Muscle of leg (tissue), 11 donors: ENCODE results near the gene ADGRL2. TPM values are rescaled to one million over a fixed set of nuclear protein-coding genes. Genes with fewer than 3 reads are reported as not detected.

Source experiments
- DNase-seq: peaks from one replicate; pipeline ENCODE4 v3.0.0; 2013
- H3K27ac ChIP-seq: one replicate; pipeline ENCODE4 v1.5.1; 2013; ENCODE audit warnings: mild to moderate bottlenecking, low read length, control low read depth
- H3K27me3 ChIP-seq: one replicate; pipeline ENCODE4 v1.6.1; 2013; ENCODE audit warnings: low read length; ENCODE audit not compliant: control insufficient read depth, insufficient read depth
- H3K36me3 ChIP-seq: one replicate; pipeline ENCODE4 v1.6.1; 2013; ENCODE audit warnings: low read length; ENCODE audit not compliant: control insufficient read depth, insufficient read depth
- H3K4me1 ChIP-seq: one replicate; pipeline ENCODE4 v1.6.1; 2013; ENCODE audit warnings: low read length; ENCODE audit not compliant: control insufficient read depth, insufficient read depth
- H3K4me3 ChIP-seq: one replicate; pipeline ENCODE4 v1.5.1; 2013; ENCODE audit warnings: low read length, control low read depth
- H3K9me3 ChIP-seq: replicated peaks from 2 replicates; pipeline ENCODE4 v1.6.1; 2013; ENCODE audit warnings: low read depth, low read length; ENCODE audit not compliant: control insufficient read depth
- WGBS: methylation state at CpG from one replicate; pipeline ENCODE4 v1.1.5; 2013; ENCODE audit warnings: missing lambda C conversion rate; ENCODE audit not compliant: insufficient coverage; 5-methylcytosine and 5-hydroxymethylcytosine counted together
- polyA plus RNA-seq, 8 donors: library from polyadenylated mRNA; unstranded; fragments of 120-200 nt; gene quantifications; one replicate each; pipeline versions ENCODE4 v1.2.1 to v1.2.3, GENCODE V29; 2013; ENCODE audit warnings: inconsistent platforms in 1 of 8, low replicate concordance in 1 of 8; ENCODE audit not compliant: insufficient read length in 8 of 8, insufficient read depth in 1 of 8
- total RNA-seq: library from RNA; stranded (reverse); fragments of 120-200 nt; gene quantifications from one replicate; pipeline ENCODE4 v1.2.4, GENCODE V29; 2013

Gene ADGRL2
- total and polyA plus RNA-seq, 9 donors, result 50.2 to 121 (median 76.9) TPM

GRCh38 chr1:81781749-81782148 is 19.0 kb upstream of the ADGRL2 start:
- no peak for DNase-seq
- Histone ChIP-seq H3K4me1 (no peaks in the 10 kb centered on the region), H3K36me3 (no peaks in the 10 kb centered on the region), H3K4me3 (no peak overlapping the region), H3K27me3 (no peaks in the 10 kb centered on the region), H3K27ac (no peak overlapping the region), H3K9me3 (no peaks in the 10 kb centered on the region)
- 100% methylated on average over 1 of the region's 2 CpGs for WGBS

- H3K4me3 ChIP-seq, result no peak overlapping the region
- H3K9me3 ChIP-seq, result no peaks in the 10 kb centered on the region
- H3K36me3 ChIP-seq, result no peaks in the 10 kb centered on the region
- DNase-seq, result no peak
- H3K27ac ChIP-seq, result no peak overlapping the region
- no CpG with 5 or more reads among the region's 2 CpGs for WGBS
- no peaks in the 10 kb centered on the region for H3K27me3 ChIP-seq
- no peaks in the 10 kb centered on the region for H3K4me1 ChIP-seq
Observed at GRCh38 chr1:81792184-81792583, 8.6 kb upstream of the ADGRL2 start.

GRCh38 chr1:81797701-81798100 is 3.0 kb upstream of the ADGRL2 start:
- no CpG with 5 or more reads among the region's 2 CpGs for WGBS
- Histone ChIP-seq H3K27me3 (no peaks in the 10 kb centered on the region), H3K4me1 (no peaks in the 10 kb centered on the region), H3K9me3 (no peaks in the 10 kb centered on the region), H3K4me3 (no peak overlapping the region), H3K36me3 (no peaks in the 10 kb centered on the region), H3K27ac (no peak overlapping the region)
- DNase-seq, result no peak

- Histone ChIP-seq H3K27ac (peak overlapping the region; percentile 98), H3K27me3 (no peaks in the 10 kb centered on the region), H3K9me3 (no peaks in the 10 kb centered on the region), H3K36me3 (no peaks in the 10 kb centered on the region), H3K4me3 (peak overlapping the region; percentile 89), H3K4me1 (no peaks in the 10 kb centered on the region)
- DNase-seq, result peak; percentile 95
- WGBS, result 0% methylated on average over 17 of the region's 44 CpGs
Observed at GRCh38 chr1:81799939-81800694, 617 bp upstream of the ADGRL2 start.

GRCh38 chr1:81801651-81802456 is 1.1 kb downstream of the ADGRL2 start:
- no peaks in the 10 kb centered on the region for H3K36me3 ChIP-seq
- H3K27ac ChIP-seq, result peak overlapping the region; percentile 98
- H3K9me3 ChIP-seq, result no peaks in the 10 kb centered on the region
- WGBS, result under 1% methylated on average over 78 of the region's 93 CpGs
- DNase-seq, result peak; percentile 78
- H3K27me3 ChIP-seq, result no peaks in the 10 kb centered on the region
- H3K4me1 ChIP-seq, result no peaks in the 10 kb centered on the region
- peak overlapping the region; percentile 89 for H3K4me3 ChIP-seq

- no peaks in the 10 kb centered on the region for H3K4me1 ChIP-seq
- under 1% methylated on average over 15 of the region's 17 CpGs for WGBS
- no peak for DNase-seq
- peak overlapping the region; percentile 88 for H3K27ac ChIP-seq
- peak overlapping the region; percentile 89 for H3K4me3 ChIP-seq
- no peaks in the 10 kb centered on the region for H3K9me3 ChIP-seq
- H3K27me3 ChIP-seq, result no peaks in the 10 kb centered on the region
- no peaks in the 10 kb centered on the region for H3K36me3 ChIP-seq
Observed at GRCh38 chr1:81802457-81802706, 1.6 kb downstream of the ADGRL2 start.

- DNase-seq, result peak; percentile 88
- no peaks in the 10 kb centered on the region for H3K27me3 ChIP-seq
- peak overlapping the region; percentile 88 for H3K27ac ChIP-seq
- no peaks in the 10 kb centered on the region for H3K9me3 ChIP-seq
- WGBS, result under 1% methylated on average over 40 of the region's 55 CpGs
- H3K36me3 ChIP-seq, result no peaks in the 10 kb centered on the region
- peak overlapping the region; percentile 89 for H3K4me3 ChIP-seq
- no peaks in the 10 kb centered on the region for H3K4me1 ChIP-seq
Observed at GRCh38 chr1:81802707-81803430, 2.1 kb downstream of the ADGRL2 start.

GRCh38 chr1:81803431-81804110 is 2.8 kb downstream of the ADGRL2 start:
- WGBS, result 0% methylated on average over 8 of the region's 15 CpGs
- H3K27ac ChIP-seq, result peak overlapping the region; percentile 88
- peak; percentile 85 for DNase-seq

GRCh38 chr1:81804312-81804711 is 3.6 kb downstream of the ADGRL2 start:
- peak overlapping the region; percentile 88 for H3K27ac ChIP-seq
- 50% methylated on average over 1 of the region's 2 CpGs for WGBS

More at GRCh38 chr1:81803431-81804110, 2.8 kb downstream of the ADGRL2 start:
- peak overlapping the region; percentile 89 for H3K4me3 ChIP-seq
- no peaks in the 10 kb centered on the region for H3K9me3 ChIP-seq
- no peaks in the 10 kb centered on the region for H3K4me1 ChIP-seq
- H3K27me3 ChIP-seq, result no peaks in the 10 kb centered on the region
- H3K36me3 ChIP-seq, result no peaks in the 10 kb centered on the region

More at GRCh38 chr1:81804312-81804711, 3.6 kb downstream of the ADGRL2 start:
- peak; percentile 43 for DNase-seq
- H3K36me3 ChIP-seq, result no peaks in the 10 kb centered on the region
- H3K9me3 ChIP-seq, result no peaks in the 10 kb centered on the region
- no peaks in the 10 kb centered on the region for H3K27me3 ChIP-seq
- peak overlapping the region; percentile 89 for H3K4me3 ChIP-seq
- H3K4me1 ChIP-seq, result no peaks in the 10 kb centered on the region
